ENCODE results near the gene CPD.

- TF ChIP-seq CTCF (IDR thresholded peaks at IDR 0.05) (no peak), POLR2A (IDR thresholded peaks at IDR 0.05) (no peak)
Observed at GRCh38 chr17:30454635-30455034, 75.9 kb downstream of the CPD start.

All from tibial nerve (tissue), 3 donors.